Spleen (tissue), 7 donors: ENCODE measurements around the gene MACIR.

Experiments used
- POLR2A ChIP-seq, 3 donors: fragments of 450-650 bp; IDR thresholded peaks; one replicate each; pipeline ENCODE4 v1.5.1; 2017; ENCODE audit warnings: antibody characterized with exemption in 3 of 3, mild to moderate bottlenecking in 1 of 3
- POLR2AphosphoS5 ChIP-seq, 3 donors: sonication (generic); formaldehyde crosslinking; IDR thresholded peaks; one replicate each; pipeline ENCODE4 v1.5.1; 2017; ENCODE audit warnings: antibody characterized with exemption in 3 of 3
- TF ChIP-seq, protein P1 (sequence below), 11 experiments: fragments of 200-600 bp in 7 of 11; fragments of 450-650 bp in 4 of 11; sonication (generic) in 4 of 11; IDR thresholded peaks in 8 of 11; conservative IDR thresholded peaks in 3 of 11; 1 replicate in 7 of 11; 2 replicates in 4 of 11; pipeline versions ENCODE4 v1.4.0 to v1.8.0; 2016 to 2021; ENCODE audit warnings: antibody characterized with exemption in 11 of 11, inconsistent platforms in 4 of 11, mild to moderate bottlenecking in 1 of 11
- donor health status: DM: no; HTN: no; CAD: no; lungs with moderate emphysema.
- donor health status: DM: no; HTN: no; CAD: no.
- donor health status: DM: no; HTN: no; CAD: no.

DNA sequence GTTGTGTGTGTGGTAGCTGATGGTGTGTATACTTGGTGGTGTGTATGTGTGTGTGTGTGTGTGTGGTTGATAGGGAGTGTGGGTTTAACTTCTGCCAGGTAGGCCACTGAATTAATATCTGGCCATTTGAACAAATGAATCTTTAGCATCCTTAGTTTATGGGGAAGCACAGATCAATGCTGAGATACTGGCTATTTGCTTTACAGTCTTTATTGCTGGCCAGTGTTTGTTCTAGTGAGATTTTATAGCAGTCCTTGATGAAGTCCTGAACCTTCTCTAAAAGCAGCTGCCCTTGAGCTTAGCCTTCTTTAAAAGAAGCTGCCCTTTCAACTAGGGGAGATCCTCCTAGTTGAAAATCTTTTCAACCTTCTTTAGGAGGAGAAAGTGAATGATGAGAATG lies 69.3 kb downstream of the MACIR start:
- no peak for TF ChIP-seq POLR2A (IDR thresholded peaks at IDR 0.05)
- TF ChIP-seq, protein P1, sequence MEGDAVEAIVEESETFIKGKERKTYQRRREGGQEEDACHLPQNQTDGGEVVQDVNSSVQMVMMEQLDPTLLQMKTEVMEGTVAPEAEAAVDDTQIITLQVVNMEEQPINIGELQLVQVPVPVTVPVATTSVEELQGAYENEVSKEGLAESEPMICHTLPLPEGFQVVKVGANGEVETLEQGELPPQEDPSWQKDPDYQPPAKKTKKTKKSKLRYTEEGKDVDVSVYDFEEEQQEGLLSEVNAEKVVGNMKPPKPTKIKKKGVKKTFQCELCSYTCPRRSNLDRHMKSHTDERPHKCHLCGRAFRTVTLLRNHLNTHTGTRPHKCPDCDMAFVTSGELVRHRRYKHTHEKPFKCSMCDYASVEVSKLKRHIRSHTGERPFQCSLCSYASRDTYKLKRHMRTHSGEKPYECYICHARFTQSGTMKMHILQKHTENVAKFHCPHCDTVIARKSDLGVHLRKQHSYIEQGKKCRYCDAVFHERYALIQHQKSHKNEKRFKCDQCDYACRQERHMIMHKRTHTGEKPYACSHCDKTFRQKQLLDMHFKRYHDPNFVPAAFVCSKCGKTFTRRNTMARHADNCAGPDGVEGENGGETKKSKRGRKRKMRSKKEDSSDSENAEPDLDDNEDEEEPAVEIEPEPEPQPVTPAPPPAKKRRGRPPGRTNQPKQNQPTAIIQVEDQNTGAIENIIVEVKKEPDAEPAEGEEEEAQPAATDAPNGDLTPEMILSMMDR (IDR thresholded peaks at IDR 0.05 in 8 of 11, conservative IDR thresholded peaks at IDR 0.05 in 3 of 11) = no peak
- TF ChIP-seq POLR2AphosphoS5 (IDR thresholded peaks at IDR 0.05) = no peak
